GM12878 (cell line): ENCODE data around the gene MRPL20. TPM values are rescaled to one million over a fixed set of nuclear protein-coding genes. Genes with fewer than 3 reads are reported as not detected.
A peak's percentile ranks its signal among the peaks of the same experiment; 100 is the strongest.

ENCODE experiments used
- ATAC-seq: fragments of 200-7000 bp; cut with Tn5 transposase; 3 replicates; pipeline ENCODE4 v1.9.1; 2020; ENCODE audit warnings: mild to moderate bottlenecking, moderate library complexity
- BruUV-seq: library from RNA; stranded (reverse); fragments of 400-500 nt; replicated peaks from 2 replicates; lab custom pipeline; 2021; lab: Mats Ljungman, UMichigan
- CTCF ChIA-PET: fragments of 300-600 bp; sonication (Branson Sonifier 250); formaldehyde crosslinking; extraction: SDS; loops from one replicate; lab custom pipeline; 2021; ENCODE audit warnings: inconsistent platforms; lab: Yijun Ruan, JAX
- POLR2A ChIA-PET: fragments of 350-600 bp; formaldehyde crosslinking; extraction: SDS; loops from one replicate; lab custom pipeline; 2021; ENCODE audit warnings: inconsistent platforms; lab: Charles Lee
- RAD21 ChIA-PET: fragments of 300-600 bp; sonication (Branson Sonifier 250); formaldehyde crosslinking; loops from one replicate; lab custom pipeline; 2023; ENCODE audit warnings: antibody characterized with exemption; ENCODE audit not compliant: unreplicated experiment; lab: Charles Lee
- SMC1A ChIA-PET: fragments of 300-600 bp; sonication (Branson Sonifier 250); formaldehyde crosslinking; loops from one replicate; lab custom pipeline; 2023; ENCODE audit not compliant: unreplicated experiment, uncharacterized antibody; lab: Charles Lee
- DNase-seq: peaks from one replicate; pipeline ENCODE4 v3.0.0-alpha.2; 2011; ENCODE audit warnings: low read depth, low spot score
- FAIRE-seq: peaks from 3 replicates; lab custom pipeline; 2011; peaks lifted over from hg19 to GRCh38; lab: Jason Lieb, UNC
- H2AFZ ChIP-seq: 2 replicates; pipeline ENCODE4 v1.6.0; 2011; ENCODE audit warnings: low read depth, low read length, control low read depth; ENCODE audit not compliant: control insufficient read depth
- H3K27ac ChIP-seq: 2 replicates; pipeline ENCODE4 v1.5.1; 2011; ENCODE audit warnings: control low read depth; ENCODE audit not compliant: control insufficient read depth, insufficient read depth
- H3K27me3 ChIP-seq, 2 experiments: replicated peaks in 1 of 2; 2 replicates each; pipeline versions ENCODE4 v1.6.0 to v1.6.1; 2011; ENCODE audit warnings: low read length in 1 of 2; ENCODE audit not compliant: control insufficient read depth in 2 of 2, insufficient read depth in 2 of 2
- H3K36me3 ChIP-seq, 2 experiments: 2 replicates each; pipeline ENCODE4 v1.5.1; 2011; ENCODE audit warnings: low read length in 1 of 2; ENCODE audit not compliant: control insufficient read depth in 2 of 2, insufficient read depth in 2 of 2
- H3K4me1 ChIP-seq: 2 replicates; pipeline ENCODE4 v1.6.1; 2011; ENCODE audit warnings: mild to moderate bottlenecking, low read length, moderate library complexity, mixed read lengths; ENCODE audit not compliant: control insufficient read depth, insufficient read depth
- H3K4me2 ChIP-seq: 2 replicates; pipeline ENCODE4 v1.6.0; 2011; ENCODE audit warnings: control low read depth; ENCODE audit not compliant: control insufficient read depth, insufficient read depth
- H3K4me3 ChIP-seq: fragments of 200-600 bp; sonication (generic); 2 replicates; pipeline ENCODE4 v1.5.1; 2016
- H3K79me2 ChIP-seq: 2 replicates; pipeline ENCODE4 v1.6.0; 2011; ENCODE audit warnings: low read length; ENCODE audit not compliant: control insufficient read depth, insufficient read depth
- H3K9ac ChIP-seq: 2 replicates; pipeline ENCODE4 v1.8.0; 2011; ENCODE audit warnings: low read length, control low read depth, mixed read lengths; ENCODE audit not compliant: control insufficient read depth, insufficient read depth
- H3K9me3 ChIP-seq: replicated peaks from 3 replicates; pipeline ENCODE4 v1.5.1; 2011; ENCODE audit warnings: mild to moderate bottlenecking, low read length; ENCODE audit not compliant: control insufficient read depth, insufficient read depth
- H4K20me1 ChIP-seq: 2 replicates; pipeline ENCODE4 v1.6.0; 2011; ENCODE audit not compliant: control insufficient read depth, insufficient read depth
- IKZF2 ChIP-seq, 2 experiments: fragments of 450-650 bp; IDR thresholded peaks; 2 replicates each; pipeline ENCODE4 v1.6.1; 2017; ENCODE audit warnings: mild to moderate bottlenecking in 2 of 2, moderate library complexity in 2 of 2
- MEF2A ChIP-seq: IDR thresholded peaks from 2 replicates; pipeline ENCODE4 v1.6.1; 2011; ENCODE audit warnings: low read depth, mild to moderate bottlenecking, low read length, moderate library complexity; ENCODE audit not compliant: insufficient read depth
- MEF2B ChIP-seq: fragments of 450-650 bp; IDR thresholded peaks from 2 replicates; pipeline ENCODE4 v1.6.1; 2018; ENCODE audit warnings: mild to moderate bottlenecking, moderate library complexity; ENCODE audit not compliant: partially characterized antibody, poor library complexity, severe bottlenecking
- POU2F2 ChIP-seq: IDR thresholded peaks from 3 replicates; pipeline ENCODE4 v1.6.1; 2011; ENCODE audit warnings: low read depth, mild to moderate bottlenecking, low read length, borderline replicate concordance
- TBL1XR1 ChIP-seq: IDR thresholded peaks from 2 replicates; pipeline ENCODE4 v1.6.1; 2012; ENCODE audit warnings: low read depth, low read length, improper control_type of control experiment
- WGBS: methylation state at CpG from one replicate; pipeline ENCODE4 v1.1.6; 2016; ENCODE audit warnings: low lambda C conversion rate; ENCODE audit not compliant: insufficient replicate concordance, insufficient coverage; ENCODE audit errors: missing lambda C conversion rate; 5-methylcytosine and 5-hydroxymethylcytosine counted together
- in situ Hi-C: fragments of 300-500 bp; cut with MboI; formaldehyde crosslinking; loops from 9 replicates; pipeline ENCODE4 v1.14.3; 2018; ENCODE audit warnings: mixed read lengths
- intact Hi-C: fragments of 100-400 bp; cut with micrococcal nuclease; formaldehyde crosslinking; loops from one replicate; pipeline ENCODE4 v1.14.2; 2022; ENCODE audit not compliant: unreplicated experiment
- polyA plus RNA-seq, 11 experiments: library from polyadenylated mRNA; depleted of rRNA in 4 of 11; unstranded in 6 of 11; stranded (reverse) in 5 of 11; fragments of >200 nt; fragmentation: Nextera tagmentation in 4 of 11; fragmentation: Illumina TruSeq in 1 of 11; extraction: Ambion mirVana in 4 of 11; extraction: Trizol in 1 of 11; gene quantifications; 1 replicate in 1 of 11; 2 replicates in 10 of 11; pipeline versions ENCODE4 v1.2.1 to v1.2.3, GENCODE V29; 2011 to 2016; ENCODE audit warnings: inconsistent platforms in 2 of 11, missing spikeins in 2 of 11, low read depth in 1 of 11
- total RNA-seq, 4 experiments: library from RNA; depleted of rRNA in 3 of 4; stranded (reverse); fragments of >200 nt in 3 of 4; fragmentation: Illumina TruSeq in 1 of 4; extraction: Trizol in 1 of 4; gene quantifications; 2 replicates each; pipeline versions ENCODE4 v1.2.1 to v1.2.3, GENCODE V29; 2013 to 2021
- TF ChIP-seq, protein P1 (sequence below): fragments of 450-650 bp; IDR thresholded peaks from 2 replicates; pipeline ENCODE4 v1.6.1; 2016; ENCODE audit warnings: mild to moderate bottlenecking

The MRPL20 gene
- total and polyA plus RNA-seq, 10 of the 15 experiments (the other 5 are each of a cell fraction or from before 2014, with no cell fraction given), result 129 to 525 (median 255) TPM

DNA sequence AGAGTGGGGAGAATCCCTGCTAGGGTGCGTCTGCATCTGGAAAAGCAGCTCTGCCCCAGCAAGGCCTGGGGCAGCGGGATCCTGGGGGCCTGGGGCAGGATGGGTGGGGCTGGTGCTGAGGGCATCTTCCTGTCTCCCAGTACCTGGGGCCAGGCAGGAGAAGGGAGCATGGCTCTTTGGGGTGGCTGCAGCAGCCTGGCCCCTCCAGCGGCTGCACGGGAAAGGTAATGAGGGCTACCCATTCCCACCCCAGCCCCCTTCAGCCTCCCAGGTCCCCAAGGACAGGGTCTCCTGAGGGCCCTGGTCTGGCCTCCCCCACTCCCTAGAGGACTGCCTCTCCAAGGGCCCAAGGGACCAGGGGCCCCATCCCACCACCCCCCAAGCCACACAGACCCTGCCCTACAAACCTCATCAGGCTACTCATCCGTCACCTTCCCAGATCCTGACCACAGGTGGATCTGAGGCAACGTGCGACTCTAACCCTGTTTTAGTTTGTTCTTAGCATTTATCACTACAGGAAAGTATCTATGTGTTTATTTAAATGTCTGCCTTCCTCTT lies 14.9 kb upstream of the MRPL20 start:
- Histone ChIP-seq H2AFZ (no peak overlapping the region), H3K79me2 (no peaks in the 10 kb centered on the region), H3K27ac (no peak overlapping the region), H3K36me3 (no peaks in the 10 kb centered on the region), H3K4me2 (0 out of 2 replicates have a peak overlapping the region, but pooled peaks have one; percentile 15), H3K9ac (no peak overlapping the region; the same call in 1 of the 2 replicates), H3K4me1 (peaks cover 25% of the 10 kb centered on the region), H3K4me3 (no peak overlapping the region), H3K9me3 (no peaks in the 10 kb centered on the region), H4K20me1 (no peaks in the 10 kb centered on the region), H3K27me3 (no peaks in the 10 kb centered on the region)
- no TSS peak for BruUV-seq
- DNase-seq (no peak), ATAC-seq (peak; percentile 7), FAIRE-seq (no peak)
- WGBS, result 65% methylated on average over 7 of the region's 7 CpGs
- POLR2A ChIA-PET, result interaction anchor here (1.0 to 2.2 kb wide), 3 partner anchors 13 to 16 kb away, joined by 3 to 9 read pairs (median 3); no protein-coding TSS in a partner anchor
- CTCF ChIA-PET, result interaction anchor here (1.1 kb wide), 1 partner anchor 84 kb away, joined by 4 read pairs; no protein-coding TSS in a partner anchor
- SMC1A ChIA-PET, result no interaction called here
- RAD21 ChIA-PET, result interaction anchor here (1.2 to 1.5 kb wide), 2 partner anchors 16 to 19 kb away, joined by 5 read pairs; no protein-coding TSS in a partner anchor
- TF ChIP-seq, protein P1, sequence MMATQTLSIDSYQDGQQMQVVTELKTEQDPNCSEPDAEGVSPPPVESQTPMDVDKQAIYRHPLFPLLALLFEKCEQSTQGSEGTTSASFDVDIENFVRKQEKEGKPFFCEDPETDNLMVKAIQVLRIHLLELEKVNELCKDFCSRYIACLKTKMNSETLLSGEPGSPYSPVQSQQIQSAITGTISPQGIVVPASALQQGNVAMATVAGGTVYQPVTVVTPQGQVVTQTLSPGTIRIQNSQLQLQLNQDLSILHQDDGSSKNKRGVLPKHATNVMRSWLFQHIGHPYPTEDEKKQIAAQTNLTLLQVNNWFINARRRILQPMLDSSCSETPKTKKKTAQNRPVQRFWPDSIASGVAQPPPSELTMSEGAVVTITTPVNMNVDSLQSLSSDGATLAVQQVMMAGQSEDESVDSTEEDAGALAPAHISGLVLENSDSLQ, result no peak
- no peak for TF ChIP-seq POU2F2
- TF ChIP-seq MEF2A, result no peak
- TF ChIP-seq TBL1XR1, result no peak
- peak; percentile 55 for TF ChIP-seq MEF2B
- TF ChIP-seq IKZF2 (IDR thresholded peaks at IDR 0.05), result 0 out of 4 replicates have a peak, but pooled peaks of 1 of the 2 experiments have one; percentile 15
- intact Hi-C loops, result no loop called here
- in situ Hi-C loops, result no loop called here
